Right lobe of liver (tissue), 4 donors: ENCODE data around the gene CDH23.

ENCODE experiments used
- CTCF ChIP-seq, 4 donors: fragments of 200-600 bp in 3 of 4; fragments of 450-650 bp in 1 of 4; IDR thresholded peaks; one replicate each; pipeline versions ENCODE4 v1.5.1 to v1.8.0; 2016 to 2022; ENCODE audit warnings: antibody characterized with exemption in 4 of 4, mild to moderate bottlenecking in 2 of 4
- POLR2A ChIP-seq: fragments of 450-650 bp; IDR thresholded peaks from one replicate; pipeline ENCODE4 v1.6.1; 2017; ENCODE audit warnings: antibody characterized with exemption, mild to moderate bottlenecking
- donor health status: DM: no; HTN: no; CAD: no.
- donor health status: DM: no; HTN: no; CAD: no.
- donor health status: DM: no; HTN: yes; CAD: no.

- TF ChIP-seq POLR2A, result no peak
- no peak for TF ChIP-seq CTCF (IDR thresholded peaks at IDR 0.05)
Measured at GRCh38 chr10:71587941-71588573, 191.3 kb downstream of the CDH23 start.
